Mesenchymal stem cell (in vitro differentiated cells and primary cell): ENCODE results near the gene SNRNP70.
"Not testable (repeated sequence)": the region's sequence is repeated elsewhere in the genome, so short reads cannot be mapped to it uniquely, and the experiment has no call there.

Source experiments
- DNase-seq: peaks from one replicate; pipeline ENCODE4 v3.0.0-alpha.2; 2013
- H2AFZ ChIP-seq: one replicate; pipeline ENCODE4 v1.6.1; 2013; ENCODE audit warnings: low read depth, mild to moderate bottlenecking, control low read depth, inconsistent platforms, low read length, moderate library complexity
- H2AK5ac ChIP-seq: 2 replicates; pipeline ENCODE4 v1.6.1; 2013; ENCODE audit warnings: low read length, moderate library complexity, mild to moderate bottlenecking, inconsistent platforms; ENCODE audit not compliant: severe bottlenecking
- H2BK120ac ChIP-seq: one replicate; pipeline ENCODE4 v1.6.1; 2013; ENCODE audit warnings: low read depth, mild to moderate bottlenecking, inconsistent platforms, low read length, moderate library complexity
- H2BK12ac ChIP-seq, 2 experiments: one replicate each; pipeline ENCODE4 v1.6.1; 2013; ENCODE audit warnings: inconsistent platforms in 2 of 2, low read length in 2 of 2, mild to moderate bottlenecking in 2 of 2, moderate library complexity in 2 of 2, control low read depth in 1 of 2
- H2BK15ac ChIP-seq: one replicate; pipeline ENCODE4 v1.6.1; 2013; ENCODE audit warnings: mild to moderate bottlenecking, low read depth, inconsistent platforms; ENCODE audit not compliant: poor library complexity, severe bottlenecking
- H2BK5ac ChIP-seq: 2 replicates; pipeline ENCODE4 v1.6.1; 2013; ENCODE audit warnings: low read depth, mild to moderate bottlenecking, low read length, control low read depth, inconsistent platforms; ENCODE audit not compliant: poor library complexity, severe bottlenecking
- H3K14ac ChIP-seq, 2 experiments: one replicate each; pipeline ENCODE4 v1.6.1; 2013; ENCODE audit warnings: inconsistent platforms in 2 of 2, low read length in 2 of 2, control low read depth in 1 of 2, mild to moderate bottlenecking in 1 of 2, moderate library complexity in 1 of 2
- H3K18ac ChIP-seq, 2 experiments: one replicate each; pipeline ENCODE4 v1.6.1; 2013; ENCODE audit warnings: inconsistent platforms in 2 of 2, low read length in 2 of 2, control low read depth in 1 of 2, low read depth in 1 of 2, mild to moderate bottlenecking in 1 of 2
- H3K23ac ChIP-seq, 2 experiments: one replicate each; pipeline ENCODE4 v1.6.1; 2013; ENCODE audit warnings: inconsistent platforms in 2 of 2, low read length in 2 of 2, mild to moderate bottlenecking in 2 of 2, moderate library complexity in 2 of 2, control low read depth in 1 of 2
- H3K27ac ChIP-seq: 2 replicates; pipeline ENCODE4 v1.5.1; 2013; ENCODE audit warnings: mild to moderate bottlenecking, moderate library complexity, low read length, control low read depth, inconsistent platforms; ENCODE audit not compliant: poor library complexity, severe bottlenecking
- H3K27me3 ChIP-seq, 2 experiments: 2 replicates each; pipeline versions ENCODE4 v1.6.1 to v1.7.0; 2013; ENCODE audit warnings: low read length in 2 of 2, mild to moderate bottlenecking in 2 of 2, moderate library complexity in 2 of 2, control low read depth in 1 of 2, inconsistent platforms in 1 of 2; ENCODE audit not compliant: control insufficient read depth in 1 of 2, insufficient read depth in 1 of 2
- H3K36me3 ChIP-seq, 2 experiments: 2 replicates each; pipeline versions ENCODE4 v1.6.1 to v1.7.0; 2013; ENCODE audit warnings: low read length in 2 of 2, control low read depth in 1 of 2, inconsistent platforms in 1 of 2, low read depth in 1 of 2, mild to moderate bottlenecking in 1 of 2; ENCODE audit not compliant: insufficient read depth in 2 of 2, control insufficient read depth in 1 of 2
- H3K4ac ChIP-seq, 2 experiments: one replicate each; pipeline ENCODE4 v1.6.1; 2013; ENCODE audit warnings: inconsistent platforms in 2 of 2, low read length in 2 of 2, mild to moderate bottlenecking in 2 of 2, moderate library complexity in 2 of 2, control low read depth in 1 of 2, low read depth in 1 of 2
- H3K4me1 ChIP-seq: 2 replicates; pipeline ENCODE4 v1.6.1; 2013; ENCODE audit warnings: low read depth, low read length, control low read depth; ENCODE audit not compliant: control insufficient read depth, insufficient read depth
- H3K4me2 ChIP-seq: 2 replicates; pipeline ENCODE4 v1.6.1; 2013; ENCODE audit warnings: low read length, mild to moderate bottlenecking, inconsistent platforms; ENCODE audit not compliant: poor library complexity, severe bottlenecking
- H3K4me3 ChIP-seq, 2 experiments: 2 replicates each; pipeline versions ENCODE4 v1.5.1 to v1.7.0; 2013; ENCODE audit warnings: low read length in 2 of 2, mild to moderate bottlenecking in 2 of 2, control low read depth in 1 of 2, low read depth in 1 of 2; ENCODE audit not compliant: insufficient read depth in 1 of 2
- H3K79me1 ChIP-seq: replicated peaks from 2 replicates; pipeline ENCODE4 v1.6.1; 2013; ENCODE audit warnings: mild to moderate bottlenecking, control low read depth, low read length, inconsistent platforms; ENCODE audit not compliant: poor library complexity, severe bottlenecking
- H3K9ac ChIP-seq: 2 replicates; pipeline ENCODE4 v1.7.0; 2013; ENCODE audit warnings: mild to moderate bottlenecking, low read length, moderate library complexity
- H3K9me3 ChIP-seq: 2 replicates; pipeline ENCODE4 v1.7.0; 2013; ENCODE audit warnings: mild to moderate bottlenecking, low read length; ENCODE audit not compliant: control insufficient read depth
- H4K8ac ChIP-seq: one replicate; pipeline ENCODE4 v1.6.1; 2013; ENCODE audit warnings: inconsistent platforms, mild to moderate bottlenecking, low read length, moderate library complexity
- H4K91ac ChIP-seq: one replicate; pipeline ENCODE4 v1.6.1; 2013; ENCODE audit warnings: mild to moderate bottlenecking, low read length, inconsistent platforms
- WGBS: methylation state at CpG from one replicate; pipeline ENCODE4 v1.1.7; 2013; ENCODE audit warnings: mixed read lengths; 5-methylcytosine and 5-hydroxymethylcytosine counted together

The SNRNP70 gene

DNA sequence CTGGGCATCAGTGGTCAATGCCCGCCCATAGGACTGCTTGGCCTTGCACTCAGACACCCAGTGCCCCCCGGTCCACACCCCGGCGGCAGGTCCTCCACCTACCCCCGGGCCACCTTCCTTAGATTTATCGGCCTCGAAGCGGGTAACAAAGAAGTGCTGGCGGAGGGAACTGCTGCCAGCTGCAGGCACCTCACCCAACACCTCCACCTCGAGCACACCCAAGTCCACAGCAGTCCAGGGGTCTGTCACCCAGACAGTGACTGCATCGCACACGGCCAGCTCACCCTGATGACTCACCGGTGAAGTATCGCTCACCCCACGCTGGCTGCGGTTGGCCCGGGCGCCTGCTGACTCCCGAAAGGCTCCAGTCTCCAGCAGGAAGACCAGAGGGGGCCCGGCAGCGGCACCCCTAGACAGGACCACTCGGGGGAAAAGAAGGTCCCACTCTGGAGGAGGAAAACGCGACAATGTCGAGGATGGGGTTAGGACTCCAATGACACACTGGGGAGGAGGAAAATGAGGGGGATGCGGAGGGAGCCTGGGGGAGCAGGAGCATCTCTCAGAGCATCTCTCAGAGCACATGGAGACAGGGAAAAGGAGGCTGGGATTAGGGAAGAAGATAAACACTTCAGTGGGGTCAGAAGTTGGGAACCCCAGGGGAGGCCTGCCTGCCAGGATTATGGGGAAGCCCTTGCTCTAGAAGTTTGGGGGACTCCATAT is 46.5 kb upstream of the SNRNP70 start:
- 55% methylated on average over 26 of the region's 26 CpGs for WGBS
- H2BK120ac ChIP-seq = not testable (repeated sequence)

DNA sequence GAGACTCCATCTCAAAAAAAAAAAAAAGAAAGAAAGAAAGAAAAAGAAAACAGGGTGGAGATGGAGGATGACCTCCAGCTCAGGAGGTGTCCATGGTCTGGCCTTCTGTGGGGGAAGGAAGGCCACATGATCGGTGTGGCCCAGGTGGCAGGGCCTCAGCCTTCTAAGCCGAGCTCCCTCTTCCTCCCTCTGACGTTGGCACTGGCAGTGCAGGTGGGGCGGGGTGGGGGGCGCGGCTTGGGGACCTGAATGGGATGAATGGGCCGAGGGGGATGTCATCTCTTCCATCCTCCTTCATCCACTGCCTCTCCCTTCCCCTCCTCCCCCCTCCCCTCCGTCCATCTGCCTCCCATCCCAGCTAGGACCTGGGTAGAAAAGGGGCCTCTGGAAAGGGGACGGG is 45.5 kb upstream of the SNRNP70 start:
- H2BK15ac ChIP-seq, H3K14ac ChIP-seq, H2AK5ac ChIP-seq, H3K4ac ChIP-seq, H3K18ac ChIP-seq, H3K27ac ChIP-seq, DNase-seq, H3K4me2 ChIP-seq, H2BK120ac ChIP-seq, H3K23ac ChIP-seq, H2BK5ac ChIP-seq, H3K9me3 ChIP-seq, H3K27me3 ChIP-seq, H3K36me3 ChIP-seq, H3K9ac ChIP-seq, H4K91ac ChIP-seq, H3K4me3 ChIP-seq, H4K8ac ChIP-seq, H3K79me1 ChIP-seq, H2BK12ac ChIP-seq: not testable (repeated sequence)
- 89% methylated on average over 1 of the region's 9 CpGs for WGBS
- H3K4me1 ChIP-seq = peaks cover 11% of the 10 kb centered on the region
- H2AFZ ChIP-seq = peak overlapping the region; percentile 27

More for the DNA sequence above, 46.5 kb upstream of the SNRNP70 start:
- not testable (repeated sequence) for H3K27me3 ChIP-seq, H3K4ac ChIP-seq, H3K27ac ChIP-seq, H4K91ac ChIP-seq, H3K4me2 ChIP-seq, H3K9me3 ChIP-seq, H2AFZ ChIP-seq, H3K23ac ChIP-seq, H4K8ac ChIP-seq, H2BK12ac ChIP-seq, H3K36me3 ChIP-seq, H2BK5ac ChIP-seq, H3K4me3 ChIP-seq, H2AK5ac ChIP-seq, H2BK15ac ChIP-seq, H3K79me1 ChIP-seq, H3K9ac ChIP-seq
- Histone ChIP-seq H3K18ac (peak overlapping the region in 1 of 2 experiments; percentile 34), H3K14ac (peak overlapping the region in 1 of 2 experiments; percentile 20), H3K4me1 (peaks cover 11% of the 10 kb centered on the region)
- DNase-seq = peak; percentile 71

DNA sequence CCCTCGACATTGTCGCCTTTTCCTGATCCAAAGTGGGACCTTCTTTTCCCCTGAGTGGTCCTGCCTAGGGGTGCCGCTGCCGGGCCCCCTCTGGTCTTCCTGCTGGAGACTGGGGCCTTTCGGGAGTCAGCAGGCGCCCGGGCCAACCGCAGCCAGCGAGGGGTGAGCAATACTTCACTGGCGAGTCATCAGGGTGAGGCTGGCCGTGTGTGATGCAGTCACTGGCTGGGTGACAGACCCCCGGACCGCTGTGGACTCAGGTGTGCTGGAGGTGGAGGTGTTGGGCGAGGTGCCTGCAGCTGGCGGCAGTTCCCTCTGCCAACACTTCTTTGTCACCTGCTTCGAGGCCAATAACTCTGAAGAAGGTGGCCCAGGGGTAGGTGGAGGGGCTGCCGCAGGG is 43.1 kb upstream of the SNRNP70 start:
- Histone ChIP-seq H4K91ac (no peak overlapping the region), H3K4me3 (no peak overlapping the region), H3K23ac (peak overlapping the region in 1 of 2 experiments; percentile 24), H3K4me1 (peaks cover 11% of the 10 kb centered on the region), H3K18ac (no peak overlapping the region), H3K36me3 (no peaks in the 10 kb centered on the region), H2BK120ac (no peak overlapping the region), H3K9me3 (no peaks in the 10 kb centered on the region), H2BK5ac (no peak overlapping the region), H4K8ac (no peak overlapping the region), H2AK5ac (no peak overlapping the region), H3K9ac (no peak overlapping the region), H3K27ac (no peak overlapping the region), H2AFZ (peak overlapping the region; percentile 53), H3K27me3 (no peaks in the 10 kb centered on the region), H3K79me1 (no peaks in the 10 kb centered on the region), H2BK15ac (no peak overlapping the region), H3K4ac (no peak overlapping the region), H3K4me2 (no peak overlapping the region), H2BK12ac (no peak overlapping the region), H3K14ac (peak overlapping the region in 1 of 2 experiments; percentile 15)
- WGBS = 58% methylated on average over 15 of the region's 17 CpGs
- no peak for DNase-seq

DNA sequence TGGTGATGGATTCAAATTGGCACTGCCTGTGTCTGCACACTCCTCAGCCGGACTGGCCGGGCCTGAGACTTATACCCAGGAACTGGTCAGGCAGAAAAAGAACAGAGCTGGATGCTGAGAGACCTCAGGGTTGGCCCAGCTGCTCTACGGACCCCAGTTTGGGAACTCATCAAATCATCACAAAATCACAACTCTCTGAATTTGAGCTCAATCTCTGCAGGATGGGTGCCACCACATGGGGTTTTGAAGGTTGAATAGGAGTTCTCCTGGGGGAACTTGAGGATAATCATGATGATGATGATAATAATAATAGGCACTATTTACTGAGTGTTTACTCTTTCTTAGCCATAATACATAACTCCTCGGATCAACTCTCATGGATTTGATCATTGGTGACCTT is 42.6 kb upstream of the SNRNP70 start:
- not testable (repeated sequence) for H2BK12ac ChIP-seq, H3K27me3 ChIP-seq, H3K27ac ChIP-seq, DNase-seq, H3K36me3 ChIP-seq, H3K23ac ChIP-seq, H3K4me3 ChIP-seq, H3K79me1 ChIP-seq, H3K14ac ChIP-seq, H2BK120ac ChIP-seq, H4K91ac ChIP-seq, H3K9ac ChIP-seq, H3K9me3 ChIP-seq, H2BK15ac ChIP-seq, H4K8ac ChIP-seq, H3K18ac ChIP-seq, H3K4me2 ChIP-seq, H2BK5ac ChIP-seq, H2AK5ac ChIP-seq, H3K4ac ChIP-seq, H2AFZ ChIP-seq
- peaks cover 11% of the 10 kb centered on the region for H3K4me1 ChIP-seq
- 88% methylated on average over 1 of the region's 4 CpGs for WGBS
